GM19099 (cell line): Measurements from ENCODE around the gene RPL15.

Experiments used
- POLR2A ChIP-seq: IDR thresholded peaks from 3 replicates; pipeline ENCODE4 v1.6.1; 2011; ENCODE audit warnings: low read depth; ENCODE audit not compliant: insufficient read length; ENCODE audit errors: extremely low read depth

RPL15 gene

GRCh38 chr3:23920151-23920655 is 3.3 kb downstream of the RPL15 start:
- TF ChIP-seq POLR2A = no peak

GRCh38 chr3:23921052-23921511 is 4.2 kb downstream of the RPL15 start:
- no peak for TF ChIP-seq POLR2A

GRCh38 chr3:23923786-23924185 is 6.9 kb downstream of the RPL15 start:
- TF ChIP-seq POLR2A = no peak

GRCh38 chr3:23926246-23926645 is 9.3 kb downstream of the RPL15 start:
- TF ChIP-seq POLR2A = no peak

GRCh38 chr3:23926736-23927135 is 9.8 kb downstream of the RPL15 start:
- TF ChIP-seq POLR2A = no peak

- TF ChIP-seq POLR2A = no peak
These were observed 11.6 kb downstream of the RPL15 start for GRCh38 chr3:23928524-23928923.

- no peak for TF ChIP-seq POLR2A
These were observed 14.7 kb downstream of the RPL15 start for GRCh38 chr3:23931597-23931996.

- no peak for TF ChIP-seq POLR2A
These were observed 15.6 kb downstream of the RPL15 start for GRCh38 chr3:23932571-23932970.

GRCh38 chr3:23934253-23934652 is 17.3 kb downstream of the RPL15 start:
- no peak for TF ChIP-seq POLR2A

- no peak for TF ChIP-seq POLR2A
These were observed 20.4 kb downstream of the RPL15 start for GRCh38 chr3:23937296-23937695.

- no peak for TF ChIP-seq POLR2A
These were observed 21.8 kb downstream of the RPL15 start for GRCh38 chr3:23938688-23939087.

GRCh38 chr3:23940775-23941174 is 23.8 kb downstream of the RPL15 start:
- no peak for TF ChIP-seq POLR2A

- no peak for TF ChIP-seq POLR2A
These were observed 24.5 kb downstream of the RPL15 start for GRCh38 chr3:23941440-23941839.

- no peak for TF ChIP-seq POLR2A
These were observed 25.6 kb downstream of the RPL15 start for GRCh38 chr3:23942546-23942945.

- no peak for TF ChIP-seq POLR2A
These were observed 27.3 kb downstream of the RPL15 start for GRCh38 chr3:23944007-23944783.

- TF ChIP-seq POLR2A = peak; percentile 33
These were observed 28.1 kb downstream of the RPL15 start, which contains the start of gene NR1D2 for GRCh38 chr3:23944861-23945662. Gene NR1D2 (plus strand): TSS chr3:23945286. CDS start chr3:23945579, 293 bp downstream.

- no peak for TF ChIP-seq POLR2A
These were observed 28.7 kb downstream of the RPL15 start for GRCh38 chr3:23945663-23945912.
